Measurements from ENCODE around the gene NSUN6. TPM values are rescaled to one million over a fixed set of nuclear protein-coding genes. Genes with fewer than 3 reads are reported as not detected.

The NSUN6 gene
- total and polyA plus RNA-seq, 2 donors (not counting 1 experiment from before 2014, with no cell fraction given) = 4.2 to 9.4 TPM

- H4K20me1 ChIP-seq (ENCODE audit: control insufficient read depth, extremely low read depth, insufficient read depth, low read length) = no peaks in the 10 kb centered on the region
- no peak overlapping the region for H3K9ac ChIP-seq (ENCODE audit: insufficient read depth, low read length)
- H3K4me1 ChIP-seq (ENCODE audit: control insufficient read depth, extremely low read depth, insufficient read depth, low read length) = no peaks in the 10 kb centered on the region
- H3K27ac ChIP-seq (ENCODE audit: insufficient read depth, low read length) = no peak overlapping the region
- TF ChIP-seq EZH2 (IDR thresholded peaks at IDR 0.05; ENCODE audit: low read length, missing control alignments) = no peak
- no peak for TF ChIP-seq CTCF (conservative IDR thresholded peaks at IDR 0.05 in 1 of 2, IDR thresholded peaks at IDR 0.05 in 1 of 2; ENCODE audit: low read depth in 1 of 2, low read length in 2 of 2)
- H3K27me3 ChIP-seq (ENCODE audit: control insufficient read depth, insufficient read depth, low read length) = no peaks in the 10 kb centered on the region
- no peak overlapping the region for H2AFZ ChIP-seq (ENCODE audit: low read length)
- H3K4me3 ChIP-seq (replicated peaks in 1 of 4; ENCODE audit: control extremely low read depth in 1 of 4, insufficient read depth in 1 of 4, low read depth in 3 of 4, low read length in 4 of 4) = no peak overlapping the region
- H3K36me3 ChIP-seq (ENCODE audit: control insufficient read depth, insufficient read depth, low read length) = no peaks in the 10 kb centered on the region
- H3K4me2 ChIP-seq (ENCODE audit: extremely low read depth, insufficient read depth, low read length) = no peak overlapping the region
- H3K79me2 ChIP-seq (ENCODE audit: control insufficient read depth, insufficient read depth, low read length) = no peaks in the 10 kb centered on the region
- no peak for DNase-seq (ENCODE audit: low read depth in 2 of 2)
- H3K9me3 ChIP-seq (ENCODE audit: control insufficient read depth, insufficient read depth, low read depth, low read length) = no peaks in the 10 kb centered on the region
Measured at GRCh38 chr10:18690541-18690940, 39.2 kb upstream of the NSUN6 start.

- no peaks in the 10 kb centered on the region for H3K27me3 ChIP-seq (ENCODE audit: control insufficient read depth, insufficient read depth, low read length)
- no peaks in the 10 kb centered on the region for H3K36me3 ChIP-seq (ENCODE audit: control insufficient read depth, insufficient read depth, low read length)
- H3K4me1 ChIP-seq (ENCODE audit: control insufficient read depth, extremely low read depth, insufficient read depth, low read length) = no peaks in the 10 kb centered on the region
- no peaks in the 10 kb centered on the region for H3K9me3 ChIP-seq (ENCODE audit: control insufficient read depth, insufficient read depth, low read depth, low read length)
- H3K9ac ChIP-seq (ENCODE audit: insufficient read depth, low read length) = no peak overlapping the region
- no peaks in the 10 kb centered on the region for H4K20me1 ChIP-seq (ENCODE audit: control insufficient read depth, extremely low read depth, insufficient read depth, low read length)
- no peak overlapping the region for H3K4me3 ChIP-seq (replicated peaks in 1 of 4; ENCODE audit: control extremely low read depth in 1 of 4, insufficient read depth in 1 of 4, low read depth in 3 of 4, low read length in 4 of 4)
- no peaks in the 10 kb centered on the region for H3K79me2 ChIP-seq (ENCODE audit: control insufficient read depth, insufficient read depth, low read length)
- no peak overlapping the region for H3K4me2 ChIP-seq (ENCODE audit: extremely low read depth, insufficient read depth, low read length)
- DNase-seq (ENCODE audit: low read depth in 2 of 2) = peak; percentile 32 to 73
- no peak overlapping the region for H2AFZ ChIP-seq (ENCODE audit: low read length)
- peak; percentile 27 to 52 for TF ChIP-seq CTCF (conservative IDR thresholded peaks at IDR 0.05 in 1 of 2, IDR thresholded peaks at IDR 0.05 in 1 of 2; ENCODE audit: low read depth in 1 of 2, low read length in 2 of 2)
- TF ChIP-seq EZH2 (IDR thresholded peaks at IDR 0.05; ENCODE audit: low read length, missing control alignments) = no peak
- H3K27ac ChIP-seq (ENCODE audit: insufficient read depth, low read length) = no peak overlapping the region
Measured at GRCh38 chr10:18689498-18689897, 38.1 kb upstream of the NSUN6 start.

GRCh38 chr10:18687706-18688105 lies 36.3 kb upstream of the NSUN6 start:
- Histone ChIP-seq H3K36me3 (ENCODE audit: control insufficient read depth, insufficient read depth, low read length) (no peaks in the 10 kb centered on the region), H3K9me3 (ENCODE audit: control insufficient read depth, insufficient read depth, low read depth, low read length) (no peaks in the 10 kb centered on the region), H3K4me3 (replicated peaks in 1 of 4; ENCODE audit: control extremely low read depth in 1 of 4, insufficient read depth in 1 of 4, low read depth in 3 of 4, low read length in 4 of 4) (no peak overlapping the region), H3K79me2 (ENCODE audit: control insufficient read depth, insufficient read depth, low read length) (no peaks in the 10 kb centered on the region), H3K4me2 (ENCODE audit: extremely low read depth, insufficient read depth, low read length) (no peak overlapping the region), H4K20me1 (ENCODE audit: control insufficient read depth, extremely low read depth, insufficient read depth, low read length) (no peaks in the 10 kb centered on the region), H3K9ac (ENCODE audit: insufficient read depth, low read length) (no peak overlapping the region), H3K27ac (ENCODE audit: insufficient read depth, low read length) (no peak overlapping the region), H3K4me1 (ENCODE audit: control insufficient read depth, extremely low read depth, insufficient read depth, low read length) (peaks cover 4% of the 10 kb centered on the region), H2AFZ (ENCODE audit: low read length) (no peak overlapping the region), H3K27me3 (ENCODE audit: control insufficient read depth, insufficient read depth, low read length) (no peaks in the 10 kb centered on the region)
- DNase-seq (ENCODE audit: low read depth in 2 of 2) = no peak
- TF ChIP-seq EZH2 (IDR thresholded peaks at IDR 0.05; ENCODE audit: low read length, missing control alignments) (no peak), CTCF (conservative IDR thresholded peaks at IDR 0.05 in 1 of 2, IDR thresholded peaks at IDR 0.05 in 1 of 2; ENCODE audit: low read depth in 1 of 2, low read length in 2 of 2) (no peak)

Data from fibroblast of lung (primary cell).